Fibroblast of upper back skin (primary cell): ENCODE data around the gene TECPR2.

Source experiments
- DNase-seq: peaks from one replicate; pipeline ENCODE4 v3.0.0-alpha.2; 2013

TECPR2 gene

GRCh38 chr14:102375119-102375518, 12.4 kb downstream of the TECPR2 start:
- DNase-seq = no peak

GRCh38 chr14:102377696-102378095, 15.0 kb downstream of the TECPR2 start:
- DNase-seq = no peak

GRCh38 chr14:102378830-102379229, 16.1 kb downstream of the TECPR2 start:
- DNase-seq = no peak

GRCh38 chr14:102387086-102387485, 24.3 kb downstream of the TECPR2 start:
- DNase-seq = no peak

- no peak for DNase-seq
Observed at GRCh38 chr14:102389246-102389645, 26.5 kb downstream of the TECPR2 start.

- peak; percentile 17 for DNase-seq
Observed at GRCh38 chr14:102390064-102390855, 27.5 kb downstream of the TECPR2 start.

GRCh38 chr14:102392506-102392905, 29.8 kb downstream of the TECPR2 start:
- DNase-seq = no peak

GRCh38 chr14:102394717-102395375, 32.1 kb downstream of the TECPR2 start:
- DNase-seq = no peak

- peak; percentile 61 for DNase-seq
Observed at GRCh38 chr14:102396521-102396920, 33.8 kb downstream of the TECPR2 start.

- DNase-seq = no peak
Observed at GRCh38 chr14:102403028-102403427, 40.3 kb downstream of the TECPR2 start.

GRCh38 chr14:102407258-102407657, 44.5 kb downstream of the TECPR2 start:
- DNase-seq = no peak

- no peak for DNase-seq
Observed at GRCh38 chr14:102408724-102409123, 46.0 kb downstream of the TECPR2 start.

GRCh38 chr14:102415671-102416070, 52.9 kb downstream of the TECPR2 start:
- DNase-seq = no peak

- no peak for DNase-seq
Observed at GRCh38 chr14:102417001-102417431, 54.3 kb downstream of the TECPR2 start.

- DNase-seq = no peak
Observed at GRCh38 chr14:102417646-102418045, 54.9 kb downstream of the TECPR2 start.

- DNase-seq = no peak
Observed at GRCh38 chr14:102418169-102418852, 55.6 kb downstream of the TECPR2 start.

GRCh38 chr14:102418853-102419240, 56.1 kb downstream of the TECPR2 start:
- no peak for DNase-seq

- no peak for DNase-seq
Observed at GRCh38 chr14:102419276-102419675, 56.5 kb downstream of the TECPR2 start.

GRCh38 chr14:102419716-102420115, 57.0 kb downstream of the TECPR2 start:
- DNase-seq = no peak

- DNase-seq = no peak
Observed at GRCh38 chr14:102421411-102422057, 58.8 kb downstream of the TECPR2 start.

GRCh38 chr14:102424520-102424919, 61.8 kb downstream of the TECPR2 start:
- no peak for DNase-seq

GRCh38 chr14:102424923-102425322, 62.2 kb downstream of the TECPR2 start:
- no peak for DNase-seq

GRCh38 chr14:102426796-102427195, 64.1 kb downstream of the TECPR2 start:
- no peak for DNase-seq
